NCI-H2196 treated with DMSO at 0.1 percent for 48 hours (cell line): ENCODE measurements around the gene SMIM36.
"Not testable (repeated sequence)": the region's sequence is repeated elsewhere in the genome, so short reads cannot be mapped to it uniquely, and the experiment has no call there.

ENCODE experiments used
- DNase-seq: peaks from one replicate; lab custom pipeline; 2025; ENCODE audit not compliant: unreplicated experiment; lab: John Stamatoyannopoulos, UW

Gene SMIM36

GRCh38 chr17:55456307-55457240 is 54.7 kb downstream of the SMIM36 start:
- no peak for DNase-seq

- DNase-seq = no peak
These were observed 56.3 kb downstream of the SMIM36 start for GRCh38 chr17:55454906-55455474.

- no peak for DNase-seq
These were observed 57.3 kb downstream of the SMIM36 start for GRCh38 chr17:55453839-55454557.

- DNase-seq = no peak
These were observed 59.0 kb downstream of the SMIM36 start for GRCh38 chr17:55452139-55452790.

- DNase-seq = no peak
These were observed 59.5 kb downstream of the SMIM36 start for GRCh38 chr17:55451758-55452138.

- no peak for DNase-seq
These were observed 60.0 kb downstream of the SMIM36 start for GRCh38 chr17:55451203-55451641.

- no peak for DNase-seq
These were observed 60.9 kb downstream of the SMIM36 start for GRCh38 chr17:55450232-55450825.

GRCh38 chr17:55448681-55449080 is 62.6 kb downstream of the SMIM36 start:
- DNase-seq = no peak

- no peak for DNase-seq
These were observed 64.6 kb downstream of the SMIM36 start for GRCh38 chr17:55446581-55447205.

- not testable (repeated sequence) for DNase-seq
These were observed 65.2 kb downstream of the SMIM36 start for GRCh38 chr17:55446004-55446403.

GRCh38 chr17:55444471-55445441 is 66.5 kb downstream of the SMIM36 start:
- DNase-seq = no peak

- no peak for DNase-seq
These were observed 67.3 kb downstream of the SMIM36 start for GRCh38 chr17:55443904-55444303.

- no peak for DNase-seq
These were observed 68.1 kb downstream of the SMIM36 start for GRCh38 chr17:55442953-55443683.

GRCh38 chr17:55442462-55442861 is 68.8 kb downstream of the SMIM36 start:
- DNase-seq = no peak

- no peak for DNase-seq
These were observed 69.7 kb downstream of the SMIM36 start for GRCh38 chr17:55441544-55441943.

- DNase-seq = no peak
These were observed 70.9 kb downstream of the SMIM36 start for GRCh38 chr17:55440391-55440790.

GRCh38 chr17:55437159-55437605 is 74.1 kb downstream of the SMIM36 start:
- DNase-seq = no peak
